Measurements from ENCODE around the gene MYO15B.

DNA sequence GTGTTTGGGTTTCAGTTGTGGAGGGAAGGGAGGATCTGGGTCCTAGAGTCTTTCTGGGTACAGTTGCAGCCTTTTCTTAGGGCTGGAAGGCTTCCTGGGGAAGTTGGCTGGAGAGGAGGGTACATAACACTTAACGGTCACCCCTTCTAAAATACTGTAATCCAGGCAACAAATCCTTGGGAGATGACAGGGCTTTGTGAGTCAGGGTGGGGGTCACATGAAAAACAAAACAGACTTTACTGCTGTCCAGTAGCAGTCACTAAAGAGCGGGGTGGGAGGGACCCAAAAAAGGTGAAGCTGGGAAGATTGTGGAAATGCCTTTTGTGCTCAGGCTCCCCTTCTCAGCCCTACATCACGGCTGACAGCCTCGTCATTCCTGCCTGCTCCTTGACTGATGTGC, 85.9 kb downstream of the MYO15B start:
- no peak for TF ChIP-seq GATA3 (IDR thresholded peaks at IDR 0.05; ENCODE audit: low read depth, low read length)
- no peak for TF ChIP-seq GATA2 (IDR thresholded peaks at IDR 0.05; ENCODE audit: low read depth, low read length)

All from SH-SY5Y (cell line).